ENCODE measurements around the gene NAA30. TPM values are rescaled to one million over a fixed set of nuclear protein-coding genes. Genes with fewer than 3 reads are reported as not detected.

The NAA30 gene
- total and polyA plus RNA-seq, 2 of the 8 experiments (the other 6 are each of a cell fraction or from before 2014, with no cell fraction given), result 4.2 to 21.9 TPM

GRCh38 chr14:57418999-57419398, 28.6 kb downstream of the NAA30 start:
- no peak overlapping the region for H3K9ac ChIP-seq (replicated peaks in 1 of 4; ENCODE audit: extremely low read depth in 1 of 4, low read depth in 3 of 4, low read length in 3 of 4)
- ChIA-PET CTCF (ENCODE audit: partially characterized antibody) (no interaction called here), POLR2A (ENCODE audit: partially characterized antibody) (no interaction called here)
- H2AFZ ChIP-seq (ENCODE audit: low read length), result no peak overlapping the region
- H3K9me3 ChIP-seq (ENCODE audit: insufficient read depth in 2 of 2, low read depth in 1 of 2, low read length in 1 of 2), result no peaks in the 10 kb centered on the region
- 93% methylated on average over 4 of the region's 4 CpGs; no CpG with 5 or more reads in 1 of the 2 experiments for WGBS, 2 experiments (ENCODE audit: extremely low coverage in 1 of 2, insufficient coverage in 1 of 2, insufficient read length in 1 of 2, insufficient replicate concordance in 2 of 2, low coverage in 1 of 2, low lambda C conversion rate in 2 of 2, missing lambda C conversion rate in 1 of 2)
- no peak overlapping the region for H3K4ac ChIP-seq (replicated peaks; ENCODE audit: insufficient read length, low read depth, low read length)
- no peak overlapping the region for H3K14ac ChIP-seq (ENCODE audit: insufficient read length)
- no peak overlapping the region for H2BK15ac ChIP-seq (ENCODE audit: low read length)
- H2BK5ac ChIP-seq (ENCODE audit: low read depth, low read length), result no peak overlapping the region
- no peak overlapping the region for H2AK5ac ChIP-seq (ENCODE audit: low read depth, low read length)
- H4K8ac ChIP-seq (ENCODE audit: extremely low read depth, insufficient read depth, low read length), result no peak overlapping the region
- no peaks in the 10 kb centered on the region for H3K4me1 ChIP-seq (replicated peaks in 1 of 4; ENCODE audit: control insufficient read depth in 3 of 4, insufficient read depth in 4 of 4, low read length in 3 of 4)
- FAIRE-seq, result no peak
- H3K56ac ChIP-seq (replicated peaks; ENCODE audit: insufficient read length, low read depth, low read length), result no peak overlapping the region
- no peak overlapping the region for H2BK120ac ChIP-seq (replicated peaks; ENCODE audit: low read depth, low read length)
- TF ChIP-seq SIX5 (IDR thresholded peaks at IDR 0.05; ENCODE audit: low read depth, low read length), result no peak
- no peak for TF ChIP-seq TEAD4 (IDR thresholded peaks at IDR 0.05; ENCODE audit: low read depth, low read length)
- TF ChIP-seq RAD21 (IDR thresholded peaks at IDR 0.05 in 1 of 2, conservative IDR thresholded peaks at IDR 0.05 in 1 of 2; ENCODE audit: low read depth in 2 of 2, low read length in 2 of 2), result no peak
- TF ChIP-seq BACH1 (IDR thresholded peaks at IDR 0.05; ENCODE audit: low read length), result no peak
- no peak for TF ChIP-seq MAFK (IDR thresholded peaks at IDR 0.05; ENCODE audit: low read depth, low read length)
- no peaks in the 10 kb centered on the region for H3K23me2 ChIP-seq (ENCODE audit: low read depth, low read length)
- H4K91ac ChIP-seq (replicated peaks; ENCODE audit: insufficient read length, low read length), result no peak overlapping the region
- no peak overlapping the region for H2BK12ac ChIP-seq (ENCODE audit: low read depth, low read length)
- H3K36me3 ChIP-seq (ENCODE audit: control insufficient read depth in 2 of 4, insufficient read depth in 4 of 4, low read length in 3 of 4), result no peaks in the 10 kb centered on the region
- H3K79me2 ChIP-seq (ENCODE audit: control insufficient read depth in 1 of 2, insufficient read depth in 2 of 2, low read length in 2 of 2), result no peaks in the 10 kb centered on the region
- H2BK20ac ChIP-seq (ENCODE audit: low read length), result no peak overlapping the region
- H4K5ac ChIP-seq (ENCODE audit: insufficient read length, low read depth, low read length), result no peak overlapping the region
- H3K4me2 ChIP-seq (ENCODE audit: insufficient read depth in 1 of 2, low read depth in 2 of 2, low read length in 2 of 2), result no peak overlapping the region
- DNase-seq (ENCODE audit: low read depth in 1 of 2, low spot score in 2 of 2), result no peak
- H3K4me3 ChIP-seq (ENCODE audit: extremely low read depth in 1 of 4, insufficient read depth in 2 of 4, low read depth in 3 of 4, low read length in 4 of 4), result no peak overlapping the region
- no peak overlapping the region for H3K27ac ChIP-seq (ENCODE audit: low read depth, low read length)
- H3K79me1 ChIP-seq (ENCODE audit: low read depth, low read length), result no peaks in the 10 kb centered on the region
- H3K27me3 ChIP-seq (replicated peaks in 1 of 4; ENCODE audit: control insufficient read depth in 3 of 4, extremely low read depth in 1 of 4, insufficient read depth in 3 of 4, low read length in 3 of 4), result no peaks in the 10 kb centered on the region
- H3K23ac ChIP-seq (ENCODE audit: insufficient read length), result no peak overlapping the region
- no peak overlapping the region for H3K18ac ChIP-seq (ENCODE audit: extremely low read depth, low read length)
- no peaks in the 10 kb centered on the region for H4K20me1 ChIP-seq (replicated peaks in 1 of 2; ENCODE audit: control insufficient read depth in 1 of 2, insufficient read depth in 2 of 2, low read length in 2 of 2)

Measured in H1 (cell line).